ENCODE measurements around the gene DLL3.

The DLL3 gene

DNA sequence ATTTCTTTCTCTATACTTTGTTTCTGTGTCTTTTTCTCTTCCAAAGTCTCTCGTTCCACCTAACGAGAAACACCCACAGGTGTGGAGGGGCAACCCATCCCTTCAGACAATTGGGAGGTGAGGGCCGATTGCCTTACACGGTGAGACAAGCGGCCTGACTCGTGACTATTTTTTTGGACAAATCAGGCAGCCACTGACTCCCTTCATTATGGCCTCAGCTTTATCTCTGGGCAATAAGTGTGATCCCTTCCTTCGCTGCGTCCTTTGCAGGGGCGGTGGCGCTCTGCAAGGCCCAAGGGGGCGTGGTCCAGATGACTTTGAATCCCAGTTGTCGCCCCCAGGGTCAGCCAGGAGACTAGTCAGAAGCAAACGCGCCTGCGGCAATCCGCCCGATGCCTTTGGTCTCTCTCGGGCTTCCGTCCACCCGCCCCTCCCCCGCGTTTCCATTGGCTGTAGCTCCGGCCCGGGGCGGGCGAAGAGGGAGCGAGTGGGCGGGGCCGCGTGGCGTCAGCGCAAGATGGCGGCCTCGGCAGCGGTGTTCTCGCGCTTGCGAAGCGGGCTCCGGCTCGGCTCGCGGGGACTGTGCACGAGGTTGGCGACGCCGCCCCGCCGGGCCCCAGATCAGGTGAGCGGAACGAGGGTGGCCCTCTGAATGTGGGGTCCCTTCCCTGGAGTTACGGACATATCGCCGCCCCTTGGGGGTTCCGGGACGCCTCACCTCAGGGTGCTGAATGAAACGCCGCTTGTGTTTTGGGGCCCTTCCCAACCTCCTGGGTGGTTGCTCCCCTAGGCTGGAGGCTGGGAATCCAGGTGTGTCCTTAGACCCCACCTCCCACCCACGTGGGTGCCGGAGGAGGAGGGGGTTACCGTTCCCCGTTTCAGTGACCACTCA lies 18.2 kb upstream of the DLL3 start, which contains the start of gene TIMM50:
Gene TIMM50, plus strand, starts transcription at position 502 of the 892 bp plus-strand sequence. Its CDS starts 16 bp downstream, at position 518.
- peak; percentile 94 to 99 (median 97) for DNase-seq
- intact Hi-C loops (cut with DNase I), result loop anchor here (2.0 to 5.0 kb wide), 2 partner anchors 33 to 52 kb away; partner anchors contain the start of genes EID2B and SUPT5H

DNA sequence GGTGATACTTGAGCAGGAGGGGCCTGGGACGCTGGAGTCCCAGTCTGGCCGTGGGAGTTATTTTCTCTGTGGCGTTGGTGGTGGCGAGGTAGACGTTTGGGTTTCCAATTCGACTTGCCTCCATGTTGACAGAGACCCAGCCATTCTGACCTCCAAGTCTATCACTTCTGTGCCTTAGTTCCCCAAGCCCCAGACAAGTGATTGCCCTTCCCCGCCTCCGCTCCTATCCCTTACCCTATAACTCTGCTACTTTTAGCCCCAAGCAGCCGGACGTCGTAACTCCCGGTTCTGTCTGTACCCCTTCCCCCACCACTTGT lies 17.6 kb upstream of the DLL3 start:
- no peak for DNase-seq
- intact Hi-C loops (cut with DNase I), result loop anchor here (2.0 to 5.0 kb wide), 2 partner anchors 34 to 52 kb away; partner anchors contain the start of genes EID2B and SUPT5H

DNA sequence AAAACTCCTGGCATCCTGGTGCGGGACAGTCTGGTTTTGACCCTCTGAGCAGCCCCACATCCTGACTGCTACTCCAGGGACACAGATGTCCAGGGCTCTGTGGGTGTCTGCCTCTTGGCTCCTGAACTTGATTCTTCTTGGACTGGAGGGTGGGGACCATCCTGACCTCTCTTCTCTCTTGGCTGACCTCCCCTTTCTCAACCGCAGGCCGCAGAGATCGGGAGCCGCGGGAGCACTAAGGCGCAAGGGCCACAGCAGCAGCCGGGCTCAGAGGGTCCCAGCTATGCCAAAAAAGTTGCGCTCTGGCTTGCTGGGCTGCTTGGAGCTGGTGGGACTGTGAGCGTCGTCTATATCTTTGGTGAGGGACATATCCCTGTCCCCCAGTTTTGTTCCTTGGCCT lies 17.1 kb upstream of the DLL3 start:
- intact Hi-C loops (cut with DNase I), result loop anchor here (2.0 to 5.0 kb wide), 2 partner anchors 34 to 51 kb away; partner anchors contain the start of genes EID2B and SUPT5H
- no peak for DNase-seq

DNA sequence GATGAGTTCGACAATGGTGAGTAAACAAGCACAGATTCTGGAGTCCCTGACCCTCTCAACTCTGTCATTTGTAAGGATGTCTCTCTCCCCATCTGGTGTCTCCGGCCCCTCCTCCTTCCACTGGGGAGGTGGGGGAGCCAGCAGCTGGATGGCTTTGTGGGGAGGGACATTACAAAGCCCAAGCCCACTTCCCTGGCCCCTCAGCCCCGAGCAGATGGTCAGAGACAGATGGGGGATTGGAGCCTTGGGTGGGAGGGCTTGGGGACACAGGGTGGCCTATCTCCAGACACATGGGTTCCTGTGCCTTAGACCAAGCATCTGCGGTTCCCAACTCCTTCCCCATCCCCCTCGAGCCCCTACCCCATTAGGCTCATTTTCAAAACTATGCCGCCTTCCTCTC lies 15.6 kb upstream of the DLL3 start:
- intact Hi-C loops (cut with DNase I), result loop anchor here (5.0 kb wide), 1 partner anchor 36 kb away; the partner anchor contains the start of gene SUPT5H

DNA sequence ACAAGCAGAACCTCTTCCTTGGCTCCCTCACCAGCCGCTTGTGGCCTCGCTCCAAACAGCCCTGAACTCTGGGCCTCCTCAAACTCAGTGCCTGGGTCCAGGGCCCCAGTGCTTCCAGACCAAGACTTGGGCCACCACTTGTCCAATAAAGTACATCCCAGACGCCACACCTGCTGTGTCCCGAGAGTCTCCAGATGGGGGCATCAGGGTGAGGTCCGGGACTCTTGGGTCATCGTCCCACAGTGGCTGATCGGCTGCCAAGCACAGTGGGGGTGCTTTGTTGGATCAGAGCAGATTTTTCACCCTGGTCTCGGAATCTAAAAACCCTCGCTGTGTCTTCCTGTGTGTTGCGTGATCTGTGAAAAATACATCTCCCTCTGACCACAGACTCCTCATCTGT lies 9.0 kb upstream of the DLL3 start:
- intact Hi-C loops (cut with DNase I), result no loop called here

More for the DNA sequence above, 15.6 kb upstream of the DLL3 start:
- DNase-seq, result no peak

DNA sequence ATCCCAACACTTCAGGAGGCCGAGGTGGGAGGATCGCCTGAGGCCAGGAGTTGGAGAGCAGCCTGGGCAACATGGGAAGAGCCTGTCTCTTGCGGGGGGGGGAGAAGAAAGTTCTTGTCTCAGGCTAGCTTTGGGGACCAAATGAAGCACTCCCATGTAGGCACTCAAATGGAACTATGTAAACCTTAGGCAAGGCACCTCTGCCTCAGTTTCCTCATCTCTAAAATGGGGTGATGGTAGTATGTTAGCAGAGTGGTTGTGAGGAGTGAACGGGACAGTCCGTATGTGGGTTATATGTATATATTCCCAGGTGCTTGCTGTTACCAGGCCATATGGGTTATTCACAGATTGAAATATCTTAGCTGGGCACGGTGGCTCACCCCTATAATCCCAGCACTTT lies 6.5 kb upstream of the DLL3 start:
- DNase-seq, result no peak
- intact Hi-C loops (cut with DNase I), result no loop called here

More for the DNA sequence above, 9.0 kb upstream of the DLL3 start:
- no peak for DNase-seq

DNA sequence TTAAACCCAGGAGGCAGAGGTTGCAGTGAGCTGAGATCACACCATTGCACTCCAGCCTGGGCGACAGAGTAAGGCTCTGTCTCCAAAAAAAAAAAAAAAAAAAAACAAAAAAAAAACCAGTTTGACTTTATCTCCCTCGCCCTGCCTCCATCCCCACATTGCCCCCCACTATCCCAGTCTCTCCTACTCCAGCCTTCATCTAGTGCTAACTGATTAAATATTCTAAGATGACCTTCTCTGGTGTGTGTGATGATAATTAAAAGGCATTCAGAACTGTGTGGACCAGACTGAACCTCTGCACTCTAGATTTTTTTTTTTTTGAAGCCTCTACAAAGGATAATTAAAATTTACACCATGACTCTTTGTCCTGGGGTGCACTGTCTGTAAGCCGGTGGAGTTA lies 6.0 kb upstream of the DLL3 start:
- intact Hi-C loops (cut with DNase I), result no loop called here
- DNase-seq, result no peak

DNA sequence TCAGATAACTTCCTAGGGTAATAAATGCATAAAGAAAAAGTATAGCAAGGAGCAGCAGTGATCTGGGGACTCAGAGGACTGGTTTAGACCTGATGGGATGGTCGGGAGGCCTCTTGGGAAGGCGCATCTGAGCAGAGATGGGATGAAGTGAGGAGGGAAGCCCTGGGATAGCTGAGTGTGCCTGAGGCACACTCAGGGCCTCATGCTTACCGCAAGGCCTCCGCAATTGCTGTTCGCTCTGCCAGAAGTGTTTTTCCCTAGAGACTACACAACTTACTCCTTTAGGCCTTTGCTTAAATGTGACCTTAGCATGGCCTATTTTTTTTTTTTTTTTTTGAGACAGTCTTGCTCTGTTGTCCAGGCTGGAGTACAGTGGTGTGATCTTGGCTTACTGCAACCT lies 4.1 kb upstream of the DLL3 start:
- intact Hi-C loops (cut with DNase I), result no loop called here
- DNase-seq, result no peak

DNA sequence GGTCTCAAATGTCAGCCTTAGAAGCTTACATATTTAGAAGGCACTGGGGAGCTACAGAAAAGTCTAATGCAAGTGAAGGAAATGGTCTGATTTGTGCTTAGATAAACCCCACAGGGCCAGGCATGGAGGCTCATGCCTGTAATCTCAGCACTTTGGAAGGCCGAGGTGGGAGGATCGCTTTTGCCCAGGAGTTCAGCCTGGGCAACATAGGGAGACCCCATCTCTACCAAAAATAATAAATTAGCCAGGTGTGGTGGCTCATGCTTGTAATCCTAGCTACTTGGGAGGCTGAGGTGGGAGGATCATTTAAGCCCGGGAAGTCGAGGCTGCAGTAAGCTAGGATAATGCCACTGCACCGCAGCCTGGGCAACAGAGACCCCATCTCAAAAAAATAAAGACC lies 2.7 kb upstream of the DLL3 start:
- DNase-seq, result no peak
- intact Hi-C loops (cut with DNase I), result no loop called here

DNA sequence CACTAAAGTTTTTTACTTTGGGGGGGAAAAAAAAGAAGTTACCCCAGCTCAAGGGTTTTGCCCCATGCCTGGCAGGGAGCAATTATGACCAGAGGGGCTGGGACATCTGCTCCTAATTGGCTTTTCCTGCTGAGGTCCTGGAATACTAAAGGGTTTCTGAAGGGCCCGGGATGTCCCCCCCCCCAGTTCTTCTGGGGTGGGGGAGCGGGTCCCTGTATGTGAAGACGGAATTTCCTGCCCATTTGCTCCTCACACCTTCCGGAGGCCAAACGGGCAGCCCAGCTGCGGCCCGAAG lies 1.1 kb upstream of the DLL3 start:
- DNase-seq, result no peak
- intact Hi-C loops (cut with DNase I), result no loop called here

DNA sequence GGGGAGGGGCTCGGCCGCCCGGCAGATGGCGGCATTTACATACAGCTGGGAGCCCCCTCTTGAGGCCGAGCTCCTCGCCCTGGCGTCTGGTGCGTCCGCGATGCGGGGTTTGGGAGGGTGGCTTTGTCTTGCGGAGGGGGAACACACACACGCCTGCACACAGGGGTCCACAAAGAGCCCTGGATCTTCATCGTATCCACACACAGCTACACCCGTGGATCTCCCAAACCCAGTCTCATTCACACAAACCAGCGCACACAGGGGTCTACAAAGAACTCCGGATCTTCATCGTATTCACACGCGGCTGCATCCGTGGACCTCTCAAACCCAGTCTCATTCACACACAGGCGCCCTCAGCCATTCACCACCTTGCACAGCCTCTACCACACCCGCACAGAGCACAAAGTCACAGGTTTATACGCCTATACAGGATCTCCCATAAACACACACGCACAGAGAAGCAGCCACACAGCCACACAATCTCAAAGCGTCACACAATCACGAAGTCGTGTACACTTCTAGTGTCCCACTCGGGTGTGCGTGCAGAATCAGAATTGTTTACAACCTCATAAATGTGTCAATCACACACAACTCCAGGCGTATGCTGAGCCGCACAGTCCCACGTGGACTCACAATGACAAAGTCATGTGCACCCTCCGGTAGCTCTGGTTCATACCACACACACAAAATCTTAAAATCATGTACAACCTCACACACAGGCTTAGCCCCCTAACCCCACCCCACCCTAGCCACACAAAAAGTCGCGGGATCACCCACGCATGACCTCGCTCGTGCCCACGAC lies 550 bp upstream of the DLL3 start:
- intact Hi-C loops (cut with DNase I), result no loop called here
- peak in 6 of 10 donors; percentile 31 to 89 (median 47) for DNase-seq

GRCh38 chr19:39499932-39500331 lies 1.2 kb downstream of the DLL3 start:
- no peak for DNase-seq
- intact Hi-C loops (cut with DNase I), result no loop called here

DNA sequence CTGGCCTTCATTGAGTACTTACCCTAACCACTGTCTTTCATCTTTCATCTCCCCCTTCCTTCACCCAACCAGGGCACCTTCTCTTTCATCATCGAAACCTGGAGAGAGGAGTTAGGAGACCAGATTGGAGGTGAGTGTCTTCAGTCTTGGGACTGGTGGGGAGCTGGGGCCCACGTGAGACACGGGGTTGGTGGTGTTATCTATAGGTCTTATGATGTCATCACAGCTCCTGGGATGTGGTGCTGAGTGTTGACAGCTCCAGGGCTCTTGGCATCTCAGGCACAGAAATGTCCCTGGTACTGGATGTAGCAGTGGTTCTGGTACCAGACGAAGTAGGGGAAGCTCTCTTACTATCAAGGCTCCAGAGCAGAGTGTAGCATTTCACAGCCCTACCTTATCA lies 1.8 kb downstream of the DLL3 start:
- no peak for DNase-seq
- intact Hi-C loops (cut with DNase I), result no loop called here

DNA sequence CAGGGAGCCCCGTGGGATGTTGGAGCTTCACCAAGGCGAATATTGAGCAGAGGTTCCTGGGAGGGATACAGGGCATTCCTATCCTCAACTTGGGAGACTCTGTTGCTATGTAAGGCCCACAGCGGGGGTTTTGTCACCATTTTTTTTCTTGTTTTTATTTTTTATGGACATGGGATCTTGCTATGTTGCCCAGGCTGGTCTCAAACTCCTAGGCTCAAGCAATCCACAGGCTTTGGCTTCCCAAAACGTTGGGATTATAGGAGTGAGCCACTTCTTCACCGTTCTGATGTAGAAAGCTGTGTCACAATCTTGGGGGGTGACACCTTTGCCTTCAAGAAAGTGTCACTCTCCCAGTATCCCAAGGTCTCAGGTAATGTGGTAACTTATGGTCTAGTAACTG lies 2.6 kb downstream of the DLL3 start:
- intact Hi-C loops (cut with DNase I), result no loop called here
- DNase-seq, result no peak

DNA sequence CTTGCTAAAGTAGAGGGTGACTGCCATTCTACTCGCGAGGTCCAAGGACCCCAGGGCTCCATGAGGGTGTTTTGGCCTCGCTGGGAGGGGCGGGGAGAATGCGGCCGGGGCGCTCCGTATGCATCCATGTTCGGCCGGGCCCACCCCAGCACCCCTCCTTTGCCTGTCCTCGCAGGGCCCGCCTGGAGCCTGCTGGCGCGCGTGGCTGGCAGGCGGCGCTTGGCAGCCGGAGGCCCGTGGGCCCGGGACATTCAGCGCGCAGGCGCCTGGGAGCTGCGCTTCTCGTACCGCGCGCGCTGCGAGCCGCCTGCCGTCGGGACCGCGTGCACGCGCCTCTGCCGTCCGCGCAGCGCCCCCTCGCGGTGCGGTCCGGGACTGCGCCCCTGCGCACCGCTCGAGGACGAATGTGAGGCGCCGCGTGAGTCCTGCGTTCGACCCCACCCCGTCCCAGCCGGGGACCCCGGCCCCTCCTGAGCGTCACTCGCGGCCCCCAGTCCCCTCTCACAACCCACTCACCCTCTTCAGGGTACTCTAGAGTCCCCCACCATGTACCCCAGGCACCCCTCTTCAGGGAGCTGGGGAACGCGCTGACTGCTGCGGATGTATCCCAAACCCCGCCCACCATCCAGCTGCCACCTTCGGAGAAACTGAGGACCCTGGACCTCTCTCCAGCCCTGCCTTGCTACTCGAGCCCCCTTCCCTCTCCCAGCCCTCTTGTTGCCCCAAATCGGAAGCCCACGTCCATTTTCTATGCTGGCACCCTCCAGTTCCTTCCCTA lies 4.1 kb downstream of the DLL3 start:
- DNase-seq, result no peak
- intact Hi-C loops (cut with DNase I), result no loop called here

- DNase-seq, result no peak
- intact Hi-C loops (cut with DNase I), result no loop called here
Observed at GRCh38 chr19:39506598-39506943, 7.8 kb downstream of the DLL3 start.

- peak in 7 of 10 donors; percentile 25 to 91 (median 49) for DNase-seq
- intact Hi-C loops (cut with DNase I), result no loop called here
Observed at GRCh38 chr19:39506944-39507714, 8.4 kb downstream of the DLL3 start.

- intact Hi-C loops (cut with DNase I), result no loop called here
Observed at GRCh38 chr19:39507715-39508364, 9.1 kb downstream of the DLL3 start.

DNA sequence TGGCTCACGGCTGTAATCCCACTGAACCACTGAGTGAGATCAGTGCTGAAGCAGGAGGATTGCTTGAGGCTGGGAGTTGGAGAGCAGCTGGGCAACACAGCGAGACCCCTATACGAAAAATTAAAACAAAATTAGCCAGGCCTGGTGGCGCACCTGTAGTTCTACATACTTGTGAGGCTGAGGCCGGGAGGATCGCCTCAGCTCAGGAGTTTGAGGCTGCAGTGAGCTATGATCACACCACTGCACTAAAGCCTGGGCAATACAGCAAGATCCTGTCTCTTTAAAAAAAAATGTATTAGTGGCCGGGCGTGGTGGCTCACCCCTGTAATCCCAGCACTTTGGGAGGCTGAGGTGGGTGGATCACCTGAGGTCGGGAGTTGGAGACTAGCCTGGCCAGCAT lies 9.9 kb downstream of the DLL3 start:
- no peak for DNase-seq
- intact Hi-C loops (cut with DNase I), result no loop called here

More at GRCh38 chr19:39507715-39508364, 9.1 kb downstream of the DLL3 start:
- no peak for DNase-seq

DNA sequence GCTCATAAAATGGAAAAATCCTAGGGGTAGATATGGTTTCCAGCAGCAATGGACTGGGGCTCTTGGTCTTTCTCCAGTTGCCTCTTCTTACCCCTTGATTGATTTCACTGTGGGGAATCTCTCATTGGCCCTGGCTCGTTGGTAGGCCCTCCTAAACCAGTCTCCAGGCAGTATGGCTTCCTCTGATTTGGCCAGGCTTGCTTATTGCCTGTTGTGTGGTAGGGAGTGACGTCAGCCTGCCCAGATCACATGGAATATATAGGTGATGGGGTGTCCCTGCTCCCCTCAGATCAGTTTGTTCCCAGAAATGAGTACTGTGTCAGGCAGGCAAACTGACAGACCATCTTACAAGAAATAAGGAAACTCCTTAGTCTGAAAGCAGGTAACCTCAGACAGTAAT lies 10.5 kb downstream of the DLL3 start:
- intact Hi-C loops (cut with DNase I), result no loop called here
- DNase-seq, result no peak

Measured in posterior cingulate gyrus (tissue), 11 donors.